Right ventricle myocardium superior (tissue), 1 donor: Measurements from ENCODE around the gene U2AF1L4. TPM values are rescaled to one million over a fixed set of nuclear protein-coding genes. Genes with fewer than 3 reads are reported as not detected.
"Not testable (repeated sequence)": the region's sequence is repeated elsewhere in the genome, so short reads cannot be mapped to it uniquely, and the experiment has no call there.

Source experiments
- ATAC-seq: fragments of 200-7000 bp; cut with Tn5 transposase; one replicate; pipeline ENCODE4 v1.9.1; 2020; ENCODE audit warnings: mild to moderate bottlenecking; ENCODE audit not compliant: poor library complexity
- DNase-seq: peaks from one replicate; pipeline ENCODE4 v3.0.0-alpha.2; 2020
- intact Hi-C: fragments of 100-400 bp; cut with DNase I; formaldehyde crosslinking; loops from one replicate; pipeline ENCODE4 v1.11.2; 2022
- total RNA-seq: library from RNA; stranded (reverse); fragmentation: NEBNext Ultra II Directional; extraction: Animal tissue kit (Norgen Biotek cat#: 25700); gene quantifications from one replicate; pipeline ENCODE4 v1.2.1, GENCODE V29; 2021
- donor health status: DM: no; HTN: yes; CAD: no; lungs with severe emphysema.

U2AF1L4 gene
- total RNA-seq, 1 donor from 2014 or later: 22.6 TPM

- intact Hi-C loops: no loop called here
- DNase-seq (peak; percentile 24), ATAC-seq (no peak)
These were observed 38.5 kb upstream of the U2AF1L4 start for GRCh38 chr19:35783469-35784434.

GRCh38 chr19:35782589-35782988 is 37.4 kb upstream of the U2AF1L4 start:
- intact Hi-C loops: no loop called here
- no peak for ATAC-seq

GRCh38 chr19:35781650-35782049 is 36.4 kb upstream of the U2AF1L4 start:
- ATAC-seq (no peak), DNase-seq (peak; percentile 16)
- intact Hi-C loops: no loop called here

More at GRCh38 chr19:35782589-35782988, 37.4 kb upstream of the U2AF1L4 start:
- DNase-seq: peak; percentile 20

- intact Hi-C loops: no loop called here
- DNase-seq (no peak), ATAC-seq (no peak)
These were observed 35.5 kb upstream of the U2AF1L4 start for GRCh38 chr19:35780717-35781116.

- ATAC-seq (no peak), DNase-seq (peak; percentile 32)
- intact Hi-C loops: no loop called here
These were observed 34.8 kb upstream of the U2AF1L4 start for GRCh38 chr19:35780058-35780457.

- no peak for ATAC-seq
- intact Hi-C loops: no loop called here
- no peak for DNase-seq
These were observed 33.8 kb upstream of the U2AF1L4 start for GRCh38 chr19:35779033-35779432.

GRCh38 chr19:35777961-35778360 is 32.7 kb upstream of the U2AF1L4 start:
- intact Hi-C loops: no loop called here
- DNase-seq: peak; percentile 6

GRCh38 chr19:35777086-35777841 is 32.0 kb upstream of the U2AF1L4 start:
- peak; percentile 30 for DNase-seq
- intact Hi-C loops: no loop called here
- no peak for ATAC-seq

More at GRCh38 chr19:35777961-35778360, 32.7 kb upstream of the U2AF1L4 start:
- ATAC-seq: no peak

- no peak for DNase-seq
- no peak for ATAC-seq
- intact Hi-C loops: no loop called here
These were observed 31.0 kb upstream of the U2AF1L4 start for GRCh38 chr19:35776102-35776788.

GRCh38 chr19:35775298-35776101 is 30.3 kb upstream of the U2AF1L4 start, which contains the start of gene ARHGAP33:
ARHGAP33 (plus strand) TSS chr19:35775564; CDS start chr19:35775659, 95 bp downstream.
- DNase-seq (peak; percentile 100), ATAC-seq (peak; percentile 99)
- intact Hi-C loops: no loop called here

GRCh38 chr19:35775046-35775297 is 29.8 kb upstream of the U2AF1L4 start:
- peak; percentile 3 for ATAC-seq
- intact Hi-C loops: no loop called here

GRCh38 chr19:35774274-35775045 is 29.2 kb upstream of the U2AF1L4 start:
- ATAC-seq (no peak), DNase-seq (no peak)
- intact Hi-C loops: no loop called here

More at GRCh38 chr19:35775046-35775297, 29.8 kb upstream of the U2AF1L4 start:
- no peak for DNase-seq

- DNase-seq: no peak
- intact Hi-C loops: no loop called here
- no peak for ATAC-seq
These were observed 28.0 kb upstream of the U2AF1L4 start for GRCh38 chr19:35773020-35773806.

- ATAC-seq, intact Hi-C loops, DNase-seq: not testable (repeated sequence)
These were observed 27.1 kb upstream of the U2AF1L4 start for GRCh38 chr19:35772362-35772761.

GRCh38 chr19:35768082-35768421 is 22.8 kb upstream of the U2AF1L4 start:
- DNase-seq: no peak
- no peak for ATAC-seq
- intact Hi-C loops: no loop called here

- intact Hi-C loops: no loop called here
- DNase-seq (no peak), ATAC-seq (peak; percentile 57)
These were observed 22.3 kb upstream of the U2AF1L4 start for GRCh38 chr19:35767288-35768081.
